Measurements from ENCODE around the gene STK16. TPM values are rescaled to one million over a fixed set of nuclear protein-coding genes. Genes with fewer than 3 reads are reported as not detected.
"Not testable (repeated sequence)": the region's sequence is repeated elsewhere in the genome, so short reads cannot be mapped to it uniquely, and the experiment has no call there.

Gene STK16
- total RNA-seq, 1 donor = 18.5 TPM

DNA sequence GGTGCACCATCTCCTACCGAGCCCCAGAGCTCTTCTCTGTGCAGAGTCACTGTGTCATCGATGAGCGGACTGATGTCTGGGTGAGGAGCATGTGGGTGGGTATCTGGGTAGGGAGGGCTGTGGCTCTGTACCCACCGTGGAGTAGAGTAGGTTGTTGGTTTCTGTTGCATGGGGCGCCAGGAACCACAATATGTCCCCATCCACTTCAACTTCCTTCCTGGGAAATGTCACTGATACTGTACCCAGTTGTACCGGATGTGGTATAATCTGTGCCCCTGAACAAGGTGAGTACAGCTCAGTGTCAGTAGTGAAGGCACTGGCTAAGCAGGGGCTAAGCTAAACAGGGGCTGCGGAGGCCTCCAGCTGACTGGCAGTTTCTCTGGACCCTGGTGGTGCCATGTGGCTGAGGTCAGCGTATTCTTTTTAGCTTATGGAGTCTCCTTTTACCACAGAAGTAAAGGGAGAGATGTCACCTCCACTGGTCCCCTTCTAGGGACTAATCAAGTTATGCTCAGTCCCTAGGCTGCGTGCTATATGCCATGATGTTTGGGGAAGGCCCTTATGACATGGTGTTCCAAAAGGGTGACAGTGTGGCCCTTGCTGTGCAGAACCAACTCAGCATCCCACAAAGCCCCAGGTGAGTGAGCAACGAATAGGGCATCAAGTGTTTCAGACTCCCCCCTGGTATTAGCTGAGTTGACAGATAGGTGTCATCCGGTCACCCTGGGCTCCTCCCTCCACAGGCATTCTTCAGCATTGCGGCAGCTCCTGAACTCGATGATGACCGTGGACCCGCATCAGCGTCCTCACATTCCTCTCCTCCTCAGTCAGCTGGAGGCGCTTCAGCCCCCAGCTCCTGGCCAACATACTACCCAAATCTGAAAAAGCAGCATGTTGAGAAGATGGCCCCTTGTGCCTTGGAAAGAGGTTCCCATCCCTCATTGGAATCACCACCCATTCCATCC is 2.7 kb downstream of the STK16 start:
- Histone ChIP-seq H3K4me1 (ENCODE audit: insufficient read depth, low read length) (peaks cover 86% of the 10 kb centered on the region), H3K9me3 (ENCODE audit: low read depth, low read length) (no peaks in the 10 kb centered on the region), H3K4me3 (ENCODE audit: low read length) (no peak overlapping the region), H3K27me3 (ENCODE audit: insufficient read depth, low read length) (no peaks in the 10 kb centered on the region)

DNA sequence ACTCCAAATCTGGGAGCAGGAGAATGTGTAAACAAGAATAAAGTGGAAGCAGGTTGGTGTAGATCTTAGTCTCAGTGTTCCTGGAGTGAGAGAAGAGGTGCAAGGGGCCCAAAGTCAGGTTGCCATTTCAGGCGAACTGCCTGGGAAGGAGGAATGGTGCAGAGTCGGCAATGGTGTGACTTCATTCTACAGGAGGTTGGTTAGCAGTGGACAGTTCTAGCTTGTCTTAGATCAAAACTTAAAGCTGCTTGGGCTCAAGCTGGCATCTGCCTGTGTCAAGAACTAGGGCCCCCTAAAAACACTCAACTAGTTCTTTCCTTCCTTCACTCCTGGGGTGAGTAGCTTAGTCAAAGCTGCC is 3.5 kb downstream of the STK16 start:
- Histone ChIP-seq H3K4me3 (ENCODE audit: low read length) (peak overlapping the region; percentile 22), H3K9me3 (ENCODE audit: low read depth, low read length) (no peaks in the 10 kb centered on the region), H3K27me3 (ENCODE audit: insufficient read depth, low read length) (no peaks in the 10 kb centered on the region), H3K4me1 (ENCODE audit: insufficient read depth, low read length) (peaks cover 84% of the 10 kb centered on the region)

DNA sequence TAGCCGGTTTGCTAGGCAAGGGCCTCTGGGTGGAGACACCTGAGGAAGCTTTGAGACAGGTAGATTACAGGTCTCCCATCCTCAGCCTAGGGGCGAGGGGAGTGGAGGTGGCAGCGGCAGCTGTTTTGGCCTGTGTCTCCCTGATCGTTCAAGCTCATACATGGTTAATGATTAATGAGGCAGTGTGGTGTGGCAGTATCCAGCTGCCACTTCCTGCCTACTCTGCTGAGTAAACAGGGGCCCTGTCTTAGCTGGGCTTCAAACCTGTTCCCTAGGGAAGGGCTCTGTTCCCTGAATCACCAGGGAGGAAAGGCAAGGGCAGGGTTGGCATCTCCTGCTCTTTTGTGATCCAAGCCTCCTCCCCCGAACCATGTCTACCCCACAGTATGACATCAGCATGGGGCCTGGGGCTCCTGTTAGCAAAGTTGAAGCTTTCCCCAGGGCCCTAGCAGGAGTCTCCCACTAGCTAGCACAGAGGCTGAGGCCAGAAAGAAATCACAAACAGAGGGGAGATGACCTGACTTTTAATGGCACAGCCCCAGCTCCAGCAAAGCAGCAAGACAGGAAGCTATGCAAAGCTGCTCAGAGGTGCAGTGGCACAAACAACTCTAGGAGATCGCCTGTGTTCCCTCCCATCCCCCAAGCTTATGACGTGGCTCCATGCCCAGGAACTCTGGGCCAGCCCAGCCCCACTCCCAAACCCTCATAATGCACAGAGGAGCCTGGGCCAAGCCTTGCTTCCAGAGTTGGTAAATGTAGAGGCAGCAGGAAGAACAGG is 4.1 kb downstream of the STK16 start:
- Histone ChIP-seq H3K4me3 (ENCODE audit: low read length) (peak overlapping the region; percentile 22), H3K9me3 (ENCODE audit: low read depth, low read length) (no peaks in the 10 kb centered on the region), H3K4me1 (ENCODE audit: insufficient read depth, low read length) (peaks cover 79% of the 10 kb centered on the region), H3K27me3 (ENCODE audit: insufficient read depth, low read length) (no peaks in the 10 kb centered on the region)

DNA sequence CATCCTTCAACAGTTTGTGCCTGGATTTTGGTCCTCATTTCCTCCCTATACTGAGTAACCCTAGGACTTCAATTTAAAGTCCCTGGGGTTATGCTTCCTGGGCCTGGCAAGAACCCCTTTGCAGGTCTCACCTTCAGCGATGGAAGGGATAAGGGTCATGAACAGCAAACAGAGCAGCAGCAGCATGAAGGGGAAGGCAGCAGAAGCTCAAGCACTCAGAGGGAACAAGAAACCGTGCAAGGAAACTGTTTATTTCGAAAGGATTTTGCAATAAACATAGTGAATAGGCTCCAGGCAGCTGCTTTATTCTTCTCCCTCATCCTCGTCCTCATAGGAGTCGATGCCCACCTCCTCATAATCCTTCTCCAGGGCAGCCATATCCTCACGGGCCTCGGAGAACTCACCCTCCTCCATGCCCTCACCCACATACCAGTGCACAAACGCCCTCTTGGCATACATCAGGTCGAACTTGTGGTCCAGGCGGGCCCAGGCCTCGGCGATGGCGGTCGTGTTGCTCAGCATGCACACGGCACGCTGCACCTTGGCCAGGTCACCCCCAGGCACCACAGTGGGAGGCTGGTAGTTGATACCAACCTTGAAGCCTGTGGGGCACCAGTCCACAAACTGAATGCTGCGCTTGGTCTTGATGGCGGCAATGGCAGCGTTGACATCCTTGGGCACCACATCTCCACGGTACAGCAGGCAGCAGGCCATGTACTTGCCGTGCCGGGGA is 4.9 kb downstream of the STK16 start:
- H3K4me3 ChIP-seq (ENCODE audit: low read length) = peak overlapping the region; percentile 22

DNA sequence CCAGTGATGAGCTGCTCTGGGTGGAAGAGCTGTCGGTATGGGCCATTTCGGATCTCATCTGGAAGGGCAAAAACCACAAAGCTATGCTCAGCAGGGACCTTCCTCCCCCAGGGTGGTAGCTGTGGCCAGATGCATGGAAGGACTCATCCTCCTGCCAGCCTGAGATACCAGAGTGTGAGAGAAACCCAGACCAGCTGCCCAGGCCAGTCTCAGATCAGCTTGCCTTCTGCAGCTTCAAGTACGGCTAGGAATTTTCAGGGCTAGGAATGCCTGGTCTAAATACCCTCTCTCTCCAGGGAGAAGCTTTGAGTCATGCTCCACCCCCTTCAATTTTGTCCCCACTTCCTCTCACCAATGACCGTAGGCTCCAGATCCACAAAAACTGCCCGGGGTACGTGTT is 6.4 kb downstream of the STK16 start:
- H3K4me3 ChIP-seq (ENCODE audit: low read length) = peak overlapping the region; percentile 96
- peaks cover 68% of the 10 kb centered on the region for H3K4me1 ChIP-seq (ENCODE audit: insufficient read depth, low read length)
- H3K27me3 ChIP-seq (ENCODE audit: insufficient read depth, low read length) = no peaks in the 10 kb centered on the region
- no peaks in the 10 kb centered on the region for H3K9me3 ChIP-seq (ENCODE audit: low read depth, low read length)

More for the DNA sequence above, 4.9 kb downstream of the STK16 start:
- Histone ChIP-seq H3K27me3 (ENCODE audit: insufficient read depth, low read length) (no peaks in the 10 kb centered on the region), H3K4me1 (ENCODE audit: insufficient read depth, low read length) (peaks cover 75% of the 10 kb centered on the region), H3K9me3 (ENCODE audit: low read depth, low read length) (no peaks in the 10 kb centered on the region)

DNA sequence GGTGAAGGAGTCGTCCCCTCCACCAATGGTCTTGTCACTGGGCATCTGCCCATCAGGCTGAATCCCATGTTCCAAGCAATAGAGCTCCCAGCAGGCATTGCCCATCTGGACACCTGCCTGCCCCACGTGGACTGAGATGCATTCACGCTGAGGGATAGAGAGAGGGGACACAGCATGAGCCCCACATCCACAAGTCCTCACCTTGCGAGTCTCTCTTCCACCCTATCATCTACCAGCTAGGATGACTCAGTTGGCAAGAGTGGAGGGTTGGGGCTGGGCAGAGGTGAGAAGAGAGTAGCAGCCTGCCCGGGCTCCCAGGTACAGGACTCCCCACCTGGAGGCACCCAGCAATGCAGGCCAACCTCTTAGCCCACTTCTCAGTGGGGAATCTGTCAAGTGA is 6.8 kb downstream of the STK16 start:
- Histone ChIP-seq H3K4me1 (ENCODE audit: insufficient read depth, low read length) (peaks cover 64% of the 10 kb centered on the region), H3K4me3 (ENCODE audit: low read length) (peak overlapping the region; percentile 96), H3K9me3 (ENCODE audit: low read depth, low read length) (no peaks in the 10 kb centered on the region), H3K27me3 (ENCODE audit: insufficient read depth, low read length) (no peaks in the 10 kb centered on the region)

DNA sequence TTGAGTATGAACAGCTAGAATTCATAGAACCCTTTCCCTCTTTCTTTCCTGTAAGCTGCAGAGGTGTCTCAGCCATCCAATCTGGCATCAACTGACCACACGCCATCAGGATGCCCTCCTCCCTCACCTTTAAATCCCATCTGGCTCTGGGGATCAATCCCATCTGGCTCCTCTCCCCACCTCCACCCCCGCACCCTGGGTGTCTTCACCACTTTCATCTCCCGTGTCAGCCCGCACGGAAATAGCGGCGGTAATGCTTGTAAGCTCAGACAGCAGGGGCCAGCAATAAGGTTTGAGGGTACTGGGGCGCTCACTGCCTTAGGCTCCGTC is 7.3 kb downstream of the STK16 start:
- peaks cover 60% of the 10 kb centered on the region for H3K4me1 ChIP-seq (ENCODE audit: insufficient read depth, low read length)
- H3K27me3 ChIP-seq (ENCODE audit: insufficient read depth, low read length) = no peaks in the 10 kb centered on the region
- no peaks in the 10 kb centered on the region for H3K9me3 ChIP-seq (ENCODE audit: low read depth, low read length)
- H3K4me3 ChIP-seq (ENCODE audit: low read length) = peak overlapping the region; percentile 96

DNA sequence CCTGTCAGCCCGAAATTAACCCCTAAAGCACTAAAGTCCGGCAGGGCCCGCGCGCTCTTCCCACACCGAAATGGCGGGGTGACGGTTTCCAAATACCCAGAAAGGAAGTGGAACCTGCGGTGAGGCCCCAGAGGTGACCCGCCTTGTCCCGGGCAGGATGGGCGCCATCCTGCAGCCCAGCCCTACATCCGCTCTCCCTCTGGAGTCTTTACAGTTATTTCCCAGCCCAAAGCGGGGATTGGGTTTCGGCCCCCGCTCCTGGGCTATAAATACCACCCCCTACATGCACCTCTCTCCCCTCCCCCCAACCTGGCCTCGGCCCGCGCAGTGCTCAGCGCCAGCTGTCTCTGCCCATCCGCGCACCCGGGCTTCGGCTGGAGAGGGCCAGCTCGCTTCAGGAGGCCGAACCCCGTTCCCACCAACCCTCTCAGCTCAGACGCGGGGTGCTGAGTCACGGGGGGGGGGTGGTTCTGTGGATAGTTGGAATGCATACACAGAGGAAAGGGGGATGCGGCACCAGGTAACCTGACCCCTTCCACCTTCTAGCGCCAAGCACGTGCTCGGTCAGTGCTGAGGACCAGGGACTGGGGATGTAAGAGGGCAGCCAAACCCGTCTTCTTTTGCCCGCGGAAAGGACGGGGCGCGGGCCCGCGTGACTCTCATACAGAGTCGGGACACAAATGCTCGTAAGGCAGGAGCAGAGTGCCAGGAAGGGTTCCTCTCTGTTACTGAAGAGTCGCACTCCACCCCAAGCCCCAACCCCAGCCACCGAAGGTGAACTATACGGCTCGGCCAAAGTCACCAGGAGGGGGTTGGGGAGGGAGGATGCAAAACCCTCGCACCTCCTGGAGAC is 7.8 kb downstream of the STK16 start, which contains the start of gene TUBA4B:
TSS of gene TUBA4B (plus strand) at position 344 of the 853 bp plus-strand sequence. CDS start at position 509, 165 bp downstream.
- peak within 1 kb of the TSS; percentile 96 for H3K4me3 ChIP-seq (ENCODE audit: low read length)
- H3K27me3 ChIP-seq (ENCODE audit: insufficient read depth, low read length) = no peaks in the 10 kb centered on the region
- H3K4me1 ChIP-seq (ENCODE audit: insufficient read depth, low read length) = peaks cover 54% of the 10 kb centered on the region
- H3K9me3 ChIP-seq (ENCODE audit: low read depth, low read length) = no peaks in the 10 kb centered on the region

DNA sequence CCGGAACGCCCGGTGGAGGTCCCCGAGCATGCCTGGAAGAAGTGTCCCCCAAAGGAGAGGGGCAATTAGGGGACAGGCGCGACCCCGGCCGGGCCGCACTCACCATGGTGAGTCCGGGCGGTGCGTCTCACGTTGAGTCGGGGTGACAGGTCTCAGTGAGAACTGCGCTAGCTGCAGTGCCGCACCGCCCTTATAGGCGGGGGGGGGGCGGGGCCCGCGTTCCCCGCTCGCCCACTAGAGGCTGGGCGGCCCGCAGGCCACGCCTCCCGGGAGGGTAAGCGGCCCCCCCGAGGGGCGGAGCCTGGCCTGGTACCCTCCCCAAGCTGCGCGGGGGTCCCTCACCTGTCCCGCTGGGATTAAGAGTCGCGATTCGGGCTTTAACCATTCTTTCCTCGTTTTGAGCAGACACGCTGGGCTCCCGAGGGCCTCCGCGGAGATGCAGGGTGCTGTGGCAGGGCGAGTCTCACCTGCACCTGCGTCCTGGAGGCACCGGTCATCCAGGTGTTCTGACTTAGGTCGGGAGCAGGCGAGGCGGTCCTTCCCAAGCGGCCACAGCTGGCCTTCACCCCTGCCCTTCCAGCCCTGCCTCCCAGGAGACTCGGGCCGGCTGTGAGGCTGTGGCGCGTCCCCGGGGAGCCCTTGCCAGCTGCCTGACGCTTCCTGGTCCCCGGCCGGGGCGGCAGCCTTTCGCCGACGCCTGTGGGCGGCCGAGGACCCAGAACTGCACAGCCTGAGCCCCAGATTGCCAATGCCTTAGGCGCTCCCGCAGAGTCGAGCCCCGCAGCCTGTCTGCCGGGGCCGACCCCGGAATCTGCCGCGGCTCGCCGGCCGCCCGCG is 8.7 kb downstream of the STK16 start, which contains the start of gene TUBA4A:
TSS of gene TUBA4A (minus strand) at position 166 of the 837 bp plus-strand sequence. CDS start at position 106, 60 bp downstream.
- peaks cover 45% of the 10 kb centered on the region for H3K4me1 ChIP-seq (ENCODE audit: insufficient read depth, low read length)

DNA sequence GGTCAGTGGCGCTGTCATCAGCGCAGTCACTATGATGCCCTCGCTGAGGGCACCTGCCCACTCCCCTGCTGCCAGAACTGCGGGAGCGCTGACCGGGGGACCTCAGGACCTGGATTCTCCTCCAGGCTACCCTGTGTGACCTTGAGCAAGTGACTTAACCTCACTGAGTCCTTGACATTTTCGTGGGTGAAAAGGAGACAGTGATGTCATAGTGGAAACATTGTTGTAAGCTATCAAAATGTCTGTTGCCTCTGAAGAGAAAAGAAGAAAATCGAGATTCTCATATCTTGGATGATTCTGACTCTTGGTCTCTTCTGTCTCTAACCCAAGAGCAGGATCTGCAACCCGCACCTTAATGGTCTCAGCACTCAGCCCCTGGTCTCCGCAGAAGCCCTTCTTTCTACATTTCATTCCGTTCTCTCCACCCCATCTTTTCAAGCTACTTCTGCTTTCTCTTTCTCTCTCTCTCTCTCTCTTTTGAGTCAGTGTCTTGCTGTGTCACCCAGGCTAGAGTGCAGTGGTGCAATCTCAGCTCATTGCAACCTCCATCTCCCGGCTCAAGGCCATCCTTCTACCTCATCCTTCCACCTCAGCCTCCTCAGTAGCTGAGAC is 9.4 kb downstream of the STK16 start:
- Histone ChIP-seq H3K4me1 (ENCODE audit: insufficient read depth, low read length) (peaks cover 38% of the 10 kb centered on the region), H3K9me3 (ENCODE audit: low read depth, low read length) (no peaks in the 10 kb centered on the region), H3K27me3 (ENCODE audit: insufficient read depth, low read length) (no peaks in the 10 kb centered on the region), H3K4me3 (ENCODE audit: low read length) (peak overlapping the region; percentile 96)

More for the DNA sequence above, 8.7 kb downstream of the STK16 start, which contains the start of gene TUBA4A:
- Histone ChIP-seq H3K9me3 (ENCODE audit: low read depth, low read length) (no peaks in the 10 kb centered on the region), H3K27me3 (ENCODE audit: insufficient read depth, low read length) (no peaks in the 10 kb centered on the region), H3K4me3 (ENCODE audit: low read length) (peak within 1 kb of the TSS; percentile 96)

DNA sequence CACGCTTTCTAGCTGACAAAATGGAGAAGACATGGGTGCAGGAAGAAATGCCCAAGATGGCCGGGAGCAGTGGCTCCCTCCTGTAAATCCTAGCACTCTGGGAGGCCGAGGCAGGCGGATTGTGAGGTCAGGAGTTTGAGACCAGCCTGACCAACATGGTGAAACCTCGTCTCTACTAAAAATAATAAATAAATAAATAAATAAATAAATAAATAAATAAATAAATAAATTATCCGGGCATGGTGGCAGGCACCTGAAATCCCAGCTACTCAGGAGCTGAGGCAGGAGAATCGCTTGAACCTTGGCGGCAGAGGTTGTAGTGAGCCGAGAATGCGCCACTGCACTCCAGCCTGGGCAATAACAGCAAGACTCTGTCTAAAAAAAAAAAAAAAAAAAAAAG is 13.7 kb downstream of the STK16 start:
- H3K4me3 ChIP-seq (ENCODE audit: low read length) = not testable (repeated sequence)

DNA sequence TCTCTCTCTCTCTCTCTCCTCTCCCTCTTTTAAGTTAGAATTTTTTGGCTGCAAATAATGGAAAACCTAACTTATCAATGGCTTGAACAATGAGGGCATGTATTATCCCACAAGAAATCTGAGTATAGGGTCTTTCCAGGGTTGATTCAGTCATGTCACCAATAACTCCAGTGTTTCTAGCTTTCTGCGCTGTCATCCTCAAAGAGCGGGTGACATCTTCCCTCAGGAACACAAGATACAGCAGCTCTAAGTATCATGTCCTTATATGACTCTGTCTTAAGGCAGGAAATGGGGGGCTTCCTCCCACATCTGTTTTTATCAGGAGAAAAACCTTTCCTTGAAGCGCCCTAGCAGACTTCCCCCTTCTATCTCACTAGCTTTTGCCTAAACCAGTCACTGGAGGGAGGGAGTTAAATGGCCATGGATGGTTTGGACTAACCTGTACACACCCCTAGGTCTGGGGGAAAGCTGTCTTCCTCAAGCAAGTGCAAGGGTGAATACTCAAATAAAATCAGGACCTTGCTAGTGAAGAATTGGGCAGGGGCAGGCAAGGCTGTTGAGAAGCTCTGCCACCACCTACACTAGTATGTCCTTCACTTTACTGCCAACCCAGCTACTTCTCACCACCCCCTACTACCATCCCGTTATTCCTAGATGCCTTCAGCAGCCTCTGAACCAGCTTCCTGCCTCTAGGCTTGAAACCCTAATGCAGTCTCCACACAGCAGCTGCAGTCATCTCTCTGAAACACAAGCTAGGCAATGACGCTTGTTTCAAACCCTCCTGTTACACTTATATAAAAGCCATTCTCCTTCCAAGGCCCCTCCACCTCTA is 16.0 kb downstream of the STK16 start:
- Histone ChIP-seq H3K4me3 (ENCODE audit: low read length) (no peak overlapping the region), H3K9me3 (ENCODE audit: low read depth, low read length) (no peaks in the 10 kb centered on the region), H3K4me1 (ENCODE audit: insufficient read depth, low read length) (no peaks in the 10 kb centered on the region), H3K27me3 (ENCODE audit: insufficient read depth, low read length) (no peaks in the 10 kb centered on the region)

More for the DNA sequence above, 13.7 kb downstream of the STK16 start:
- not testable (repeated sequence) for H3K27me3 ChIP-seq (ENCODE audit: insufficient read depth, low read length); H3K4me1 ChIP-seq (ENCODE audit: insufficient read depth, low read length); H3K9me3 ChIP-seq (ENCODE audit: low read depth, low read length)

All from mononuclear cell (primary cell).